ENCODE data around the gene TDRD7.

Gene TDRD7, protein sequence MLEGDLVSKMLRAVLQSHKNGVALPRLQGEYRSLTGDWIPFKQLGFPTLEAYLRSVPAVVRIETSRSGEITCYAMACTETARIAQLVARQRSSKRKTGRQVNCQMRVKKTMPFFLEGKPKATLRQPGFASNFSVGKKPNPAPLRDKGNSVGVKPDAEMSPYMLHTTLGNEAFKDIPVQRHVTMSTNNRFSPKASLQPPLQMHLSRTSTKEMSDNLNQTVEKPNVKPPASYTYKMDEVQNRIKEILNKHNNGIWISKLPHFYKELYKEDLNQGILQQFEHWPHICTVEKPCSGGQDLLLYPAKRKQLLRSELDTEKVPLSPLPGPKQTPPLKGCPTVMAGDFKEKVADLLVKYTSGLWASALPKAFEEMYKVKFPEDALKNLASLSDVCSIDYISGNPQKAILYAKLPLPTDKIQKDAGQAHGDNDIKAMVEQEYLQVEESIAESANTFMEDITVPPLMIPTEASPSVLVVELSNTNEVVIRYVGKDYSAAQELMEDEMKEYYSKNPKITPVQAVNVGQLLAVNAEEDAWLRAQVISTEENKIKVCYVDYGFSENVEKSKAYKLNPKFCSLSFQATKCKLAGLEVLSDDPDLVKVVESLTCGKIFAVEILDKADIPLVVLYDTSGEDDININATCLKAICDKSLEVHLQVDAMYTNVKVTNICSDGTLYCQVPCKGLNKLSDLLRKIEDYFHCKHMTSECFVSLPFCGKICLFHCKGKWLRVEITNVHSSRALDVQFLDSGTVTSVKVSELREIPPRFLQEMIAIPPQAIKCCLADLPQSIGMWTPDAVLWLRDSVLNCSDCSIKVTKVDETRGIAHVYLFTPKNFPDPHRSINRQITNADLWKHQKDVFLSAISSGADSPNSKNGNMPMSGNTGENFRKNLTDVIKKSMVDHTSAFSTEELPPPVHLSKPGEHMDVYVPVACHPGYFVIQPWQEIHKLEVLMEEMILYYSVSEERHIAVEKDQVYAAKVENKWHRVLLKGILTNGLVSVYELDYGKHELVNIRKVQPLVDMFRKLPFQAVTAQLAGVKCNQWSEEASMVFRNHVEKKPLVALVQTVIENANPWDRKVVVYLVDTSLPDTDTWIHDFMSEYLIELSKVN

DNA sequence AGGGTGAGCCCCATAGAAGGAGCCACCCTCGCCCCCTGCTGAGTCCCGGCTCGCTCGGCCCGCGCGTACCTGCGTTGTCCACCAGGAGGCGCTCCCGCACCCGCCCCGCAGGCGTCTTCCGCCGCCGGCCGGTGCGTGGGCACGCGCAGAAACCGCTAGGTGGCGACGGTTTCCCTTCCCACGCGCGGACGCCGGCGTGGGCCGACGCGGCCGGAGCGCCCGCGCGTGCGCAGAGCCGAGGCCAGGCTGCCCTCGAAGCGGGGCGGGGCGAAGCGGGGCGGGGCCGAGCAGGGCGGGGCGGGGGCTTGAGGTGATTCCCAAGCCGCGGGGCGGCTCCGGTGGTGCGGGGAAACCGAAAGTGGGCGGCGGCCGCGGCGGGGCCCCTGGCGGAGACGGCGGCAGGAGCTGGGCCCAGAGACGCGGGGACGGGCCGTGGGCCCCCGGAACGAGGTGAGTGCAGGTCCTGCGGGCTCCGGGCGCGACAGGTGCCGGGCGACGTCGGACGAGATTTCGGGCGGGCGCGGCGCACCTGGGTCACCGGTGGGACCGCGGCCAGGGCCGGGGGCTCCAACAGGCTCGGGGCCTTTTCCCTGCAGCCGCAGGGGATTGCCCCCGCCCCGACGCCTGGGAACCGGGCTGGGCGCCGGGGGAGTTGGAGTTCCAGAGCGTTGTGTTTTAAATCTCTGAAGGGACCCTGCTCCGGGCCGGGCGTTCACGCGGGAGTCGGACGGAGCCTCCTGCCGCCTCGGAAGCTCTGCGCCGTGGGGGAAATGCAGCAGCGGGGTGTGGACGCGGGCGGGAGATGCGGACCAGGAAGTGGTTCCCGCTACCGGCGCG lies at the start of gene TDRD7:
Gene TDRD7, plus strand, starts transcription at position 308 of the 837 bp plus-strand sequence. CDS start 16,370 bp downstream, outside the sequence.
- DNase-seq (ENCODE audit: low read depth in 2 of 2), result peak; percentile 82 to 89

DNA sequence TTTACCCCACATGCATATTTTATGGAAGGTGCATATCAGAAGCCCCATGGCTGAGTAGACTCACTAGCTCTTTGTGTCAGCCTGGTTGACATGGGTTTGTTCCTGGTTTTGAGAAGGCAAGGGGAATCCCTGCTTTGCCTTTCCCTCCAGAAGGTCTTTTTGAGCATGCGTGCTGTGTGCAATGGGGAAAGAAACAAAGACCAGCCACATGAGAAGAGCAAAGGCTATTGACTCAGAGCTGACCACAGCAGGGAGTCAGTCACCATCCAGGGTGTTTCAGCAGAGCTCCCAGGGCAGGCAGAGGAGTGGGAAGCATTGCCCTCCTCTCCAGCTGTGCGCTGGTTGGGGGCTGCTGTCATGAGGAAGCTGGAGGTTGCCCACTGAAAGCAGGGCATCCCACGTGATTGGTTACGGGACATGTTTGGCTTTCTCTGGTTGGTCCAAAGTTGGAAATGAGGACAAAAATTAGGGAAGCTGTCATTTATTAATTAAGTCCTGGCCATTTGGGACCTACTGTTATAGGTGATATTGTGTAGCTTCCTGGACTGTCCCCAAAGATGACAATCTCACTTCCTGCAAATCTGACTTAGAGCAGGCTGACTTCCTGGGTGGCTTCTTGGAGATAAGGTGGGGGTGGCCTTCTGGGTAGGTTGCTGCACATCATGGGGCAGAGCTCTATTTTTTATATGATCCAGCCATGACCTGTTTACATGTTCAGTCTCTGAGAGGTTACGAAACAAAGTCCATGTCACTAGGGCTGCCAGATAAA lies 48.9 kb upstream of the TDRD7 start:
- DNase-seq (ENCODE audit: low read depth in 2 of 2), result no peak

DNA sequence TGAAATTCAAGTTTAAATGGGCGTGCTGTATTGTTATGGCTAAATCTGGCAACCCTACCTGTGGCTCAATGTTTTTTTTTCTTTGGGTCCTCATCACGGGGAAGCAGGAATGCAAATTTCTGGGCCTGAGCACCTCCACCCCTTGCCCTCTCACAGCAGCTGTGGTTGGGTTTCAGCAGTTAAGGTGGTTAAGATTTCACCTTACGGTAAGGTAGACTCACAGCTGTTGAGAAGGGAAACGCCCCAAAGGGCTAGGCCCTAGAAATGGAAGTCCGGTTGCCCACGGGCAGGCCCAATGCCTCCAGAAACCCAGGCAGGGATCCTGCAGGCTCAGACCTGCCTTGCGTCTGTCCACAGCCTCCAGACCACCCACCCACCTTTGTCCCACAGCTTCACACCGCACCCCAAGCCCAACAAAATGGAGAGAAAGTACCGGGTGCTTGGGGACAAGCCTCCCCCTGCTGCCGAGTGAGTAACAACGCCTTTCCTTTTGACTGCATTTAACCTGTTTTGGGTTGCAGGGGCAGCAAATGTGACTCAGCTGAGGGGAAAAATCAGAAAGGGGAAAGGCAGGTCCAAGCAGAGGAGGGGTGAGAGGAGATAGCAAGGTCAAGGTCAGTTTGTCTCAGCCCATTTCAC lies 48.1 kb upstream of the TDRD7 start:
- DNase-seq (ENCODE audit: low read depth in 2 of 2), result no peak

DNA sequence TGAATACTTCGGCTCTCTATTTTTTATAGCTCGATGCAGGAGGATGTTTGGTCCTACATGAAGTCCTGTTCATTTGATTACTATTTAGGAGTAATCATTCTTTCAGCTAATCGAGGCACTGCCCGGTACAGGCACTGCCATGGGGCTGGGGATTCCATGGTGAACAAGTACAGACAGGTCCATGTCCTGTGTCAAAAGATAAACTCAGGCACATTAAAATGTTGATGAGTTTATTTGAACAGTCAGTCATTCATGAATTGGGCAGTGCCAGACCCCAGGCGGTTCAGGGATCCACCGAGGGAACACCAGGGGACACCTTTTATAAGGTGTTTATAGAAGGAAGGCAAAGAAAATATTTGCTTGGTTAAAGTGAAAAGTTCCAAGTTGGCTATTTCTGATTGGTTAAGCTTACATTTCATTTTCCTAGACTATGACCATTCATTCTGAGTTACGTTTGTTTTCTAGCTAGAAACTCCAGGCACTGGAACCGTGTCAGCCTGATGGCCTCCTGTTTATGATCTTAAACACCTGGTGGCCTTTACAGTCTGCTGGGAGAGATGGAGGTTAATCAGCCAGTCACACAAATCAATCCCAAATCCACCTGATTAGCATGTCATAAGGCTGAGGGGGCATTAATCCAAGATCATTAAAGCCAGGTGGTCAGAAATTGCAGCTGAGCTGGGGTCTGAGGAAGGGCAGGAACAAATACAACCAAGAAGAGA lies 47.0 kb upstream of the TDRD7 start:
- DNase-seq (ENCODE audit: low read depth in 2 of 2), result no peak

DNA sequence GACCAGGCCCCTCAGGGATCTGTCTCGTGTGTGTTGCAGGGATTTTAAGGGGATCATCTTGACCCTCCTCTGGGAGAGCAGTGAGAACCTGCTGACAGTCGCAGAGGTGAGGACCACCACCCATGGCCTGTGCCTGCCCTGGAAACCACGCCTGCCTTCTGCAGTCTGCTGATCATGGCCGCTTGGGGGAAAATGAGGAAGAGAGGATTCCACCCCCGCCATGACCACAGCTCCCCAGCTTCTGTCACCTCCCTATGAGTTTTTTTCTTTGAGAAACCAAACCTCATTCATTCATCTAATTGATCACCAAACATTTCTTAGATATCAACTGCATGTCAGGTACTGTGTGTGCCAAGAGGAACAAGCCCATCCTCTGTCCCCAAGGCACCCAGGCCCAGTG lies 46.3 kb upstream of the TDRD7 start:
- no peak for DNase-seq (ENCODE audit: low read depth in 2 of 2)

DNA sequence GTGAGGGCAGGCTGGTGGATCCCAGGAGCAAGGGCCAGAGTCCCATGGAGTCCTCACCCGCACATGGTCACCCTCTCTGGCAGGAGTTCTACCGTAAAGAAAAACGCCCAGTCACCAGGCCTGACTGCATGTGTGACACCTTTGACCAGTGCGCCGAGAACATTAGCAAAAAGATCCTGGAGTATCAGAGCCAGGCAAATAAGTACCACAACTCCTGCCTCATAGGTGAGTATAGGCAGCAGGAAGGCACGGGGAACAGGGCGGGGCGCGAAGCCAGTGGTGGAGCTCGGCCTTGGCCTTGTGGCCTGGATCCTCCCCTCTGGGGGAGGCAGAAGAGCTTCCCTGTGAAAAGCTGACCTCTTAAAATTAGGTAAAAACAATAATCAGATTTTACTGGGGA lies 45.4 kb upstream of the TDRD7 start:
- DNase-seq (ENCODE audit: low read depth in 2 of 2), result no peak

DNA sequence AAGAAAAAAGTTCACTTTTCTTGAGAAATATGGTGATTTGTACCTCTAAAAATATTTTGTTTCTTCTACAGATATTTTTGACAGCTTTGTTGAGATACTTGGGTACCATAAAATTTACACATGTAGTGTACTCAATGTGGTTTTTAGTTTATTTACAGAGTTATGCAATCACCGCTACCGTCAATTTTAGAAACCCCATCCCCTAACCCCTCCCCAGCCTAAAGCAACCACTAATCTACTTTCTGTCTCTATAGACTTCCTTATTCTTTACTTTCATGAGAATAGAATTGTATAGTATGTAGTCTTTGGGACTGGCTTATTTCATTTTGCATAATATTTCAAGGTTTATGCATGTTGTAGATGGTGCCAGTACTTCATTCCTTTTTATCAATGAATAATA lies 45.0 kb upstream of the TDRD7 start:
- no peak for DNase-seq (ENCODE audit: low read depth in 2 of 2)

DNA sequence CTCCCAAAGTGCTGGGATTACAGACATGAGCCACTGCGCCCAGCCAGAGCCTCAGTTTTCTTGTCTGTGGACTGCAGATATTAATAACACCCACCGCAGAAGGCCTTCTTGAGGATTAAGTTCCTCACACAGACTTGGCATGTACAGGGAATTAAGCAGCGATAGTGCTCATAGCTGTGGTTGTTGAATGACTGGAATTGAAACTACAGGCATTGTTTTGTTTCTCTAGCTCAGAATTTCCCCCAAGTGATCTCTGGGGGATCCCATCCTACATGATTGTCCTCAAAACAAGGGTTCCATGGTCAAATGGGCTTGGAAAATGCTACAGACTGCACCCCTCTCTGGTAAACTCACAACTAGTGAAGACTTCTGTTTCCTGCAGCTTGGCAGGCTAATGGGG lies 44.2 kb upstream of the TDRD7 start:
- DNase-seq (ENCODE audit: low read depth in 2 of 2), result no peak

DNA sequence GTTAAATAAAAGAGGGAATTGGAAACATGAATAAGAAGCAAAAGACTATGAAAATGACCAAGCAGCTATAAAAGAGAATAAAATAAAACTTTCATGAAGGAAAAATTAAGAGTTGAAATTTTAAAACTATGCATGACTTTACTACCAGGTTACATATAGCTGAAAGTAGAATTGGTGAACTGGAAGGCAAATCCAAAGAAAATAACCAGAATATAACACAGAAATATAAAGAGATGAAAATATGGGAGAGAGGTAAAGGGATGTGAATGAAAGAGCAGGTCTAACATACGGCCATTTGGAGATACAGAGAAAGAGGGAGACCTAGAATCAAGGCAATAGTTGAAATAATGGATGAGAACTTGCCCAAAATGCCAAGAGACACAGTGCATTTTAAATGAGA lies 42.9 kb upstream of the TDRD7 start:
- DNase-seq (ENCODE audit: low read depth in 2 of 2), result no peak

DNA sequence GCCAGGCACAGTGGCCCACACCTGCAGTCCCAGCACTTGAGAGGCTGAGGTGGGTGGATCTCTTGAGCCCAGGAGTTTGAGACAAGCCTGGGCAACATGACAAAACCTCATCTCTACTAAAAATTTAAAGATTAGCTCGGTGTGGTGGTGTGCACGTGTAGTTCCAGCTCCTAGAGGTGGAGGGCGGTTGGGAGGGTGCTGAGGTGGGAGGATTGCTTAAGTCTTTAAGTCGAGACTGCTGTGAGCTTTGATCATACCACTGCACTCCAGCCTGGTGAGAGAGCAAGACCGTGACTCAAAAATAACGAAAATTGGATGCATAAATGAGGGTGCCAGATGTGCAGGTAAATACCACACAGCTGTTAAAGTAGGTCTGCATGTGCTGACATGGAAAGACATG lies 39.3 kb upstream of the TDRD7 start:
- DNase-seq (ENCODE audit: low read depth in 2 of 2), result no peak

DNA sequence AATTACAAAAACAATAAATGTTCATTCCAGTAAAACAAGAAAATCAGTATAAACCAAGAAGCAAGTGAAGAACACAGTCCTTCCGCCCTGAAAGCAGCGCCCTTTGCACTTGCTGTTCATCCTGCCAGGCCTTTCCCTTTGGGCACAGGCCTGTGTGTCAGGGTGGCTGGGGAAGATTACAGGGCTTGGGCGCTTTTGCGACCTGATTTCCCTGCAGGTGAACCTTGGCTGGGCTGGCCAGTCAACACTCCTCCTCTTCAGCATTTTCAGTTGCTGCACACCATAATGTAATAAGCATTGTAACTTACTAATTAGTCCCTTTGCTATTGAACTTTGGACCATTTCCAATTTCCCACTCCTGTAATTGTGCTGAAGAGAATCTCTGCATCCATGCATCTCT lies 38.6 kb upstream of the TDRD7 start:
- no peak for DNase-seq (ENCODE audit: low read depth in 2 of 2)

DNA sequence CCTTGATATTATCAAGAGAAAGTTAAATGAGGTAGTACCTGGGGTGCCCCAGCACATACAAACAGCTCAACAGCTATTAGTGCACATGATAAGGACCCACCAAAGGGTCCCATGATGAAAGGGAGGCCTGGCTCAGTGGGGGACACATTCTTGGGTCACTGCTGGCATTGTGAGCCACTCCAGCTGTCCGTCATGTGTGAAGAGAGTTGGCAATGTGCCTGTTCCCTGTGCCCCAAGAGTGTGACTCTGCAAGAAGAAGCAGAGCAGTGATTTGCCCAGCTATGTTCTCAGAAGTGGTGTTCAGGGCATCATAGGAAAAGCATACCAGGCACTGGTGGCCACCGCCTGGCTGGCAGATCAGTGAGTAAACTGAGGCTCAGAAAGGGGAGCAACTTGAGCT lies 37.1 kb upstream of the TDRD7 start:
- DNase-seq (ENCODE audit: low read depth in 2 of 2), result no peak

DNA sequence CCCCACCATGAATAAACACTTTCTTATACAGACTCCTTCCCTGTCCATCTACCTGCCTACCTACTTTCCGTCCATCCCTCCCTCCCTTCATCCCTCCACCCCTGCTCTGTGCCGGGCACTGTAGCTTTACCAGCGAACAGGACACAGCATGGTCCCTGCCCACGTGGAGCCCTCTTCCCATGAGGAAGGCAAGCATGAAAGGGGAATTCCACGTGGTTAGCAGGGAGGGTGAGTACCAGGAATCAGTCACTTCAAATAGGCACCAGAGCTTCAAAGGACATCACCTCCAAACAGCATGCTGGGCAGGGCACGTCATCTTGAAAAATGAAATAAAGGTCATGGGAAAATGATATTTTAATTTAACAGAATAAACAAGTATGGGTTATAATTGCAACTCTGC lies 35.0 kb upstream of the TDRD7 start:
- no peak for DNase-seq (ENCODE audit: low read depth in 2 of 2)

DNA sequence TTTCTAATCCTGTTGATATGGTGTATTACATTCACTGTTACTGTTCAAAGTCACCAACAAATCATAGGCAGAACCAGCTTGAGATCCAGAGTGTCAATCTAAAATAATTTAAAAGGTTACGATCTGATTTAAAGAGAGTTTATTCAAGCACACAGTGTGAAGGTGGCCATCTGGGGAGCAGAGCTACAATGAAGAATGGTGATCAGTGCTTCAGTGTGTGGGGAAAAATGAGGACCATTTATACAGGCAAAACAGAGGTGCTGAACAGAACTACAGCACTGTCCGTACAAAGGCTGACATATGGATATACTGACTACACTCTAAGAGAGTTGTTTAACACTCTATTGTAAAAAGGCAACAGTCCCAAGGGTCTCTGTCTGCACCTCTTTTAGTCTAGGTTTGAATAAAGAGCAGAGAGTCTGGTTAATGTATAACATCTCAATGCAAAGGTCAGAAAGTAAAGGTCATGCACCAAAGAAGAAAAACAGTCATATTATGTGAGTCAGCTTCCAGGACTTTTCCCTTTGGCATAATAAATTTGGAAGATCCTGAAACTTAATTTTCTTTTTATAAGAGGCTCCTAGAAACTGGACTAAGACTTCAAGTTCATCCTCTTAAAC lies 29.7 kb upstream of the TDRD7 start:
- no peak for DNase-seq (ENCODE audit: low read depth in 2 of 2)

DNA sequence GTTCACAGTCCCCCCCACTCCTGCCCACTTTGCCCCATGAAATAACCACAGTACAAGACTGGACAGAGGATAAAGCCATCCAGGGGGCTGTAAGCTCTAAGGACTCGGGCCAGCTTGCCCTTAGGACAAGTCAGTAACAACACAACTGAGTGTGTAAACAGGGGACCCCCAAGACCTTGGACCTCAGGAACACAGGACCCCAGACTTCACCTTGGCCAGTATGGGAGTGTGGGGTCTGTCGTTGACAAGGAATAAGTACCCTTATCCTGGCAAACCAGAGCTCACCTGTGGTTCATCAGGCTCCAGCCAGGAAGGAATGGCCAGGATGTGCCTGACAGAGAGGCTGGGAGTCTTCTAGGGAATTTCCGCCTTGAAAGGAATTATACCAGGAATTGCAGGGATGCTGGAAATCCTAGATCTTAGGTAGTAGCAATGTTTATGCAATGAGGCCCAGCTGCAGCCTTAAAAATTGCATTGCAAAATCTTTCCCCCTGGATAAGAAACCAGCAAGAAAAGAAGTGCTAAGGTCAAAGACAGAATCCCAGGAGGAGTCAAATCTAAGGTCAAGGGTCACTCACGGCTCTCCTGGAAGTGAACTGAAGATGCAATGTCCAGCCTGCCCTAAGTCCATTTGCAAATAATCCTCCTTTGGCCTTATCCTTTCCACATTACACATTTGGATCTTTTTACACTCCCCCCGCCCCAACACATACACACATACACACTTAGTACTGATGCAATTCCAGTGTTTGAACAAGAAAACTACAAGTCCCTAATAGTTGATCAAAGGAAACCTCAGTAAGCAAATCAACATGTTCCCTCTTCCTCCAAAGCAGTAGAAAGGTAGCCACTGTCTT lies 27.3 kb upstream of the TDRD7 start:
- DNase-seq (ENCODE audit: low read depth in 2 of 2), result no peak

DNA sequence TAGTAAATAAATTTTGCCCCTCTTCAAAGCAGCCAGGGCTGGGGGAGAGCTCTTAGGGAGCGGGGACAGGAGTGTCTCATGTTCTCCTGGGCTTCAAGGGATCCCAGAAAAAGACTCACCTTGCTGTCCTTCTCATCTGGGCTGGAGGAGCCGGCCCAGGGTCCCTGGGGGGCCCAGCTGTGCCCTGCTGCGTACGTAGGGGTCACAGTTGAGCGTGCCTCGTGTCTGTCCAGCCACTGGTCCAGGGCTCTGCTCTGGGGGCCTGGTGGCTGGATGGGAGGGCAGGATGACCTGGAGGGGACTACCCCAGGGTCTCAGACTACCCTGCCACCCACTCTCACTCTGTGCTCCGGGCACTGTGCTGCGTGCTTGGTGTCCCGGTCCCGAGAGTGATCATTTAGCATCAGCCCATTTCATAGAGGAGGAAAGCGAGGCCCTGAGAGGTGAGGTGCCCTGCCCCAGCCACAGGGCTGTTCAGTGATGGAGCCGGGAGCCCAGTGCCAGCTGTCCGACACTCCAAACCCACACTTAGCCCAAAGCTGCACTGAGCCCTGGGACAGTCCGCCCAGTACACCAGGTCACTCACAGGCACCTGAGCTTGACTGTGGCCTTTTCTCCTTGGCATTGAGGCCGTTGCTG lies 26.2 kb upstream of the TDRD7 start:
- DNase-seq (ENCODE audit: low read depth in 2 of 2), result no peak

DNA sequence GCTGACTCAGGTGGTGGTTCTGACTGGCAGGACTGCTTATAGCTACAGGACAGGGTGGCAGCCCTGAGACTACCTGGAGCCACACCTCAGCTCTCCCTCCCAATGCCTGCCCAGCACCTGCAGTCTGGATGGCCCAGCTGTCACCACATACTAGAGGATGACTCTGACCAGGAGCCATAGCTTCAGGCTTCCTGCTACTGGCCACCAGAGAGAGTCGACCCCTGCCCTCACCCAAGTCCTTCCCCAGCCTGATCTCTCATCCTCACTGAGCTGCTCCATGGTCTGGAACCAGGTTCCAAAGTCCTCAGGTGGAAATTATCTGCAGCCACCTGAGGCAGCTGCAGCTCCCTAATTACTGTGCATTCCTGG lies 25.6 kb upstream of the TDRD7 start:
- no peak for DNase-seq (ENCODE audit: low read depth in 2 of 2)

All from stimulated activated CD8-positive, alpha-beta memory T cell treated with anti-CD3 and anti-CD28 coated beads, Interleukin-15, amount 100 ng/mL, for 4 hours (primary cell).